GM06990 (cell line): Measurements from ENCODE around the gene PIWIL1.

Experiments
- DNase-seq: peaks from one replicate; pipeline ENCODE4 v3.0.0-alpha.2; 2011; ENCODE audit not compliant: insufficient read length; ENCODE audit errors: extremely low read depth
- H3K27me3 ChIP-seq: replicated peaks from 2 replicates; pipeline ENCODE4 v1.6.0; 2011; ENCODE audit warnings: low read length; ENCODE audit not compliant: control insufficient read depth, insufficient read depth
- H3K36me3 ChIP-seq: 2 replicates; pipeline ENCODE4 v1.5.1; 2011; ENCODE audit warnings: low read length; ENCODE audit not compliant: control insufficient read depth, insufficient read depth
- H3K4me3 ChIP-seq: replicated peaks from 2 replicates; pipeline ENCODE4 v1.5.1; 2011; ENCODE audit warnings: low read depth, mild to moderate bottlenecking, control low read depth, low read length
- CTCF ChIP-seq: IDR thresholded peaks from 2 replicates; pipeline ENCODE4 v1.5.1; 2011; ENCODE audit warnings: low read length, control low read depth, mild to moderate bottlenecking, inconsistent platforms; ENCODE audit not compliant: insufficient read depth, poor library complexity, severe bottlenecking

The PIWIL1 gene

DNA sequence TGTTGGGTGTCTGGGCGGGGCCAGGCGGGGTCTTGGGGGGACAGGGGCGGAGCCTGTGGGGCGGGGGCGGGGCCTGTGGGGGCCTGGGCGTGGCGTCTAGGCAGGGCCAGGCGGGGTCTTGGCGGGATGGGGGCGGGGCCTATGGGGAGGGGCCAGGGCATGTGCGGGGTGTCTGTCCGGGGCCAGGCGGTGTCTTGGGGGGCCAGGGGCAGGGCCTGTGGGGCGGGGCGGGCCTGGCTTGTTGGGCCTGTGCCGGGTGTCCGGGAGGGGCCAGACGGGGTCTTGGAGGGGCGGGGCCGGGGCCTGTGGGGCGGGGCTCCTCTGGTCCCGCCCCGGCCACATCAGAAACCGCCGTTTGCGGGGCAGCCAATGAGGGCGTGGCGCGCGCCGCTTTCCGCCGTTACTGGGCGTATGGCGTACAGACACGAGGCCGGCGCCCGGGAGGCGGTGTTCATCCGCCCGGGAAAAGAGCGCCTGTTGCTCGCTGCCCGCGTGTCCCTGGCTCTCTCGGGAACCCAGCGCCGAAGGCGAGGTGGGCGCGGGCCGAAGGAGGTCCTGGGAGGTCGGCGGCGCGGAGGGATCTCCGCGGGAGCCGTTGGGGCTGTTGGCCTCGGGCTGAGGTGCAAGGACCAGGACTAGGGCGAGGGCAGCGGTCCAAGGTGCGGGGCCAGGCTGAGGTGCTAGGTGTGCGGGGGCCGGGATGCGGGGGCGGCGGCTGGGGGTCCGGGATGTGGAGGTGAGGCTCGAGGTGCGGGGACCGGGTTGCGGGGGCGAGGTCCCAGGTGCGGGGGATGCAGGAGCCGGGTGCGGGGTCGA, at the start of gene PIWIL1:
PIWIL1 (plus strand) TSS at position 400 of the 816 bp plus-strand sequence. CDS start 4,705 bp downstream, outside the sequence.
- Histone ChIP-seq H3K36me3 (no peaks in the 10 kb centered on the region), H3K4me3 (no peak within 1 kb of the TSS), H3K27me3 (no peaks in the 10 kb centered on the region)
- TF ChIP-seq CTCF: no peak
- DNase-seq: no peak

GRCh38 chr12:130288206-130288605, 49.5 kb upstream of the PIWIL1 start:
- no peaks in the 10 kb centered on the region for H3K36me3 ChIP-seq
- H3K4me3 ChIP-seq: no peak overlapping the region
- no peaks in the 10 kb centered on the region for H3K27me3 ChIP-seq
- no peak for TF ChIP-seq CTCF
- no peak for DNase-seq

- no peak for DNase-seq
- no peak for TF ChIP-seq CTCF
These were observed 49.0 kb upstream of the PIWIL1 start for GRCh38 chr12:130288691-130289090.

DNA sequence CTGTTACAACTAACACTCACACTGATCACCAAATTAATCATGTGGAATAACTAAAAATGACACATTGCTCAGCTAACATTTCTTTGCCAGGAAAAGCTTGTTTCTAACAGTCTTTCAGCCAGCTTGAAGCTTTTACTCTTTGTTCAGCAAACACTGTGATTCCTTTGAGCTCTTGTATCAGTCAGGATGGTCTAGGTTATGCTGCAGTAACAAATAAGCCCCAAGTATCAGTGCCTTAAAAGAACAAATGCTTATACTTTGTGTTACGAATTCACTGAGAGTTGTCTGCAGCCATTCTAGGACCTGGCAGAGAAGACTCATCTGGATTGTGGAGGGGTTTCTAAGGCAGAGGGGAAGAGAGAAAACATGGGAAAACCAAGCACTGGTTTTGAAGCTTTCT, 47.6 kb upstream of the PIWIL1 start:
- H3K4me3 ChIP-seq: no peak overlapping the region

More at GRCh38 chr12:130288691-130289090, 49.0 kb upstream of the PIWIL1 start:
- no peaks in the 10 kb centered on the region for H3K27me3 ChIP-seq
- no peak overlapping the region for H3K4me3 ChIP-seq
- H3K36me3 ChIP-seq: no peaks in the 10 kb centered on the region

GRCh38 chr12:130298322-130299021, 39.2 kb upstream of the PIWIL1 start:
- no peak for DNase-seq
- H3K36me3 ChIP-seq: no peaks in the 10 kb centered on the region
- H3K4me3 ChIP-seq: no peak overlapping the region
- TF ChIP-seq CTCF: no peak
- no peaks in the 10 kb centered on the region for H3K27me3 ChIP-seq

More for the DNA sequence above, 47.6 kb upstream of the PIWIL1 start:
- no peak for TF ChIP-seq CTCF
- Histone ChIP-seq H3K36me3 (no peaks in the 10 kb centered on the region), H3K27me3 (no peaks in the 10 kb centered on the region)
- no peak for DNase-seq
